Ovary (tissue), 3 donors: ENCODE results near the gene RRAS2.

Experiments used
- CTCF ChIP-seq, 3 donors: fragments of 450-650 bp in 2 of 3; fragments of 200-600 bp in 1 of 3; IDR thresholded peaks; one replicate each; pipeline versions ENCODE4 v1.5.1 to v1.8.0; 2016 to 2022; ENCODE audit warnings: antibody characterized with exemption in 3 of 3, mild to moderate bottlenecking in 1 of 3
- POLR2A ChIP-seq: fragments of 450-650 bp; IDR thresholded peaks from one replicate; pipeline ENCODE4 v1.6.1; 2017; ENCODE audit warnings: antibody characterized with exemption, mild to moderate bottlenecking, moderate library complexity
- donor health status: DM: no; HTN: no; CAD: no.

- no peak for TF ChIP-seq CTCF (IDR thresholded peaks at IDR 0.05)
- no peak for TF ChIP-seq POLR2A
These were observed 70.6 kb downstream of the RRAS2 start for GRCh38 chr11:14288189-14288935.
